AG09309 (cell line): ENCODE data around the gene SRR.

ENCODE experiments used
- DNase-seq: peaks from one replicate; pipeline ENCODE4 v3.0.0-alpha.2; 2010; ENCODE audit warnings: low read depth
- H3K4me3 ChIP-seq: 2 replicates; pipeline ENCODE4 v1.5.1; 2011; ENCODE audit warnings: mild to moderate bottlenecking, low read depth, low read length, moderate library complexity; ENCODE audit not compliant: control insufficient read depth
- CTCF ChIP-seq: IDR thresholded peaks from 2 replicates; pipeline ENCODE4 v1.5.1; 2011; ENCODE audit warnings: mild to moderate bottlenecking, low read depth, low read length, inconsistent platforms; ENCODE audit not compliant: insufficient read depth, control insufficient read depth; ENCODE audit errors: missing control alignments

SRR gene

DNA sequence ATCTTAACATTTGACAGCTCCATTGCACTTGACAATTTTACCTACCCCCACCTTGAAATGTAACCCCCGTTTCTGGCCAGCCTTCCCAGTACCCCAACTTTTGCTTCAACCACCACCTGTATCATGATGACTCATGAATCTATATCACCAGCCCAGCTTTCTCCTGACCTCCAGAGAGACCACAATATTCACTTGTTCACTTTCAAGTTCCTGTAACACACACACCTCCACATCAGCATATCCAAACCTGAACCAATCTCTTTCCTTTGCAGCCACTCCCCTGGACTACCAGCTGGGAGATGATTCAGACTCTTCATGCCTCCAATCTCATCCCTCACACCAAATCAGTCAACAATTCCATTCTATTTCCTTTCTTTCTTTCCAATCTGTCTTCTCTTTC, 8.2 kb upstream of the SRR start:
- no peak for TF ChIP-seq CTCF
- no peak for DNase-seq
- no peak overlapping the region for H3K4me3 ChIP-seq

GRCh38 chr17:2297023-2297422, 6.7 kb upstream of the SRR start:
- no peak for TF ChIP-seq CTCF
- no peak overlapping the region for H3K4me3 ChIP-seq
- no peak for DNase-seq

DNA sequence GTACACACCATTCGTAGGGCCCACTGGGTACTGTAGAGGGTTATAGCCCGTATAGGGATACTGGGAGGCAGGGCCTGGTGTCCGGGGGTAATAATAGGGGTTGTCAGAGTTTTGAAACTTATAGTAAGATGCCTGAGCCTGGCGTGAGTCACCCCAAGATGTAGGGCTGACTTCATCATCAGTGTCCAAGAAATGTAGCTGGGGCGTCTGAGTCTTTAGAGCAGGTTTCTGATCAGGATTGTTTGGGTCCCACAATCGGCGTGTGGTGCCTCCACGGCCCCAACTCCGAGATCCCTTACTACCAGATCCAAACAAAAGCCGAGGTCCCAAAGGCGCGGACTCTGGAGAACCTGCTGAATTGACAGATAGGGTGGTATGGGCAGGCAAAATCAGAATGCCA, 4.6 kb upstream of the SRR start:
- DNase-seq: no peak
- no peak for TF ChIP-seq CTCF
- H3K4me3 ChIP-seq: no peak overlapping the region

- no peak overlapping the region for H3K4me3 ChIP-seq
- DNase-seq: no peak
- TF ChIP-seq CTCF: no peak
These were observed 4.0 kb upstream of the SRR start for GRCh38 chr17:2299756-2300155.

GRCh38 chr17:2302778-2303203, 959 bp upstream of the SRR start:
- no peak for DNase-seq
- no peak for TF ChIP-seq CTCF
- peak overlapping the region; percentile 84 for H3K4me3 ChIP-seq

- H3K4me3 ChIP-seq: no peak overlapping the region
These were observed 1.2 kb downstream of the SRR start for GRCh38 chr17:2304931-2305330.

More at GRCh38 chr17:2304931-2305330, 1.2 kb downstream of the SRR start:
- no peak for DNase-seq
- TF ChIP-seq CTCF: no peak
